Activated CD4-positive, alpha-beta T cell treated with anti-CD3 and anti-CD28 coated beads for 1 hour (primary cell): Measurements from ENCODE around the gene ZNF692.

Experiments used
- DNase-seq: peaks from one replicate; pipeline ENCODE4 v3.0.0-alpha.2; 2020

ZNF692 gene

GRCh38 chr1:248824701-248825100 is 34.2 kb downstream of the ZNF692 start:
- DNase-seq, result no peak

- DNase-seq, result no peak
Measured at GRCh38 chr1:248824301-248824700, 34.6 kb downstream of the ZNF692 start.

- DNase-seq, result no peak
Measured at GRCh38 chr1:248823517-248824001, 35.3 kb downstream of the ZNF692 start.

GRCh38 chr1:248822148-248823032 is 36.5 kb downstream of the ZNF692 start:
- peak; percentile 3 for DNase-seq

- peak; percentile 2 for DNase-seq
Measured at GRCh38 chr1:248821641-248822040, 37.2 kb downstream of the ZNF692 start.

- peak; percentile 3 for DNase-seq
Measured at GRCh38 chr1:248821101-248821500, 37.8 kb downstream of the ZNF692 start.

- peak; percentile 6 for DNase-seq
Measured at GRCh38 chr1:248820041-248820585, 38.8 kb downstream of the ZNF692 start.

- no peak for DNase-seq
Measured at GRCh38 chr1:248818505-248819374, 40.1 kb downstream of the ZNF692 start.

GRCh38 chr1:248817065-248817464 is 41.8 kb downstream of the ZNF692 start:
- DNase-seq, result no peak

- DNase-seq, result no peak
Measured at GRCh38 chr1:248816042-248816851, 42.6 kb downstream of the ZNF692 start.

- DNase-seq, result no peak
Measured at GRCh38 chr1:248815407-248816034, 43.4 kb downstream of the ZNF692 start.

- DNase-seq, result no peak
Measured at GRCh38 chr1:248814351-248814750, 44.5 kb downstream of the ZNF692 start.

GRCh38 chr1:248813546-248813945 is 45.3 kb downstream of the ZNF692 start:
- DNase-seq, result no peak

- no peak for DNase-seq
Measured at GRCh38 chr1:248812736-248813425, 46.0 kb downstream of the ZNF692 start.

GRCh38 chr1:248811514-248812490 is 47.1 kb downstream of the ZNF692 start:
- DNase-seq, result no peak

- no peak for DNase-seq
Measured at GRCh38 chr1:248810727-248811513, 48.0 kb downstream of the ZNF692 start.

- no peak for DNase-seq
Measured at GRCh38 chr1:248810000-248810726, 48.7 kb downstream of the ZNF692 start.

GRCh38 chr1:248808876-248809275 is 50.0 kb downstream of the ZNF692 start:
- DNase-seq, result no peak
